ENCODE results near the gene GTF3C1.

The GTF3C1 gene

GRCh38 chr16:27549746-27550581, at the start of gene GTF3C1, which contains the start of gene KATNIP:
GTF3C1 (minus strand) TSS chr16:27549913; CDS start chr16:27549890, 23 bp downstream.
KATNIP (plus strand) TSS chr16:27550144; CDS start chr16:27550171, 27 bp downstream.
- Histone ChIP-seq H3K27ac (peak within 1 kb of the TSS; percentile 56 to 86), H3K4me3 (peak within 1 kb of the TSS; percentile 88)
- peak; percentile 100 for DNase-seq (ENCODE audit: low spot score)
- TF ChIP-seq CTCF (IDR thresholded peaks at IDR 0.05) = no peak

GRCh38 chr16:27598931-27599565, 49.3 kb upstream of the GTF3C1 start:
- no peak overlapping the region for H3K4me3 ChIP-seq
- H3K27ac ChIP-seq = no peak overlapping the region
- TF ChIP-seq CTCF (IDR thresholded peaks at IDR 0.05) = no peak
- no peak for DNase-seq (ENCODE audit: low spot score)

- Histone ChIP-seq H3K27ac (no peak overlapping the region), H3K4me3 (no peak overlapping the region)
- no peak for TF ChIP-seq CTCF (IDR thresholded peaks at IDR 0.05)
- no peak for DNase-seq (ENCODE audit: low spot score)
These were observed 48.5 kb upstream of the GTF3C1 start for GRCh38 chr16:27598220-27598619.

- no peak for DNase-seq (ENCODE audit: low spot score)
- Histone ChIP-seq H3K27ac (no peak overlapping the region), H3K4me3 (no peak overlapping the region)
- TF ChIP-seq CTCF (IDR thresholded peaks at IDR 0.05) = no peak
These were observed 47.6 kb upstream of the GTF3C1 start for GRCh38 chr16:27597361-27597760.

DNA sequence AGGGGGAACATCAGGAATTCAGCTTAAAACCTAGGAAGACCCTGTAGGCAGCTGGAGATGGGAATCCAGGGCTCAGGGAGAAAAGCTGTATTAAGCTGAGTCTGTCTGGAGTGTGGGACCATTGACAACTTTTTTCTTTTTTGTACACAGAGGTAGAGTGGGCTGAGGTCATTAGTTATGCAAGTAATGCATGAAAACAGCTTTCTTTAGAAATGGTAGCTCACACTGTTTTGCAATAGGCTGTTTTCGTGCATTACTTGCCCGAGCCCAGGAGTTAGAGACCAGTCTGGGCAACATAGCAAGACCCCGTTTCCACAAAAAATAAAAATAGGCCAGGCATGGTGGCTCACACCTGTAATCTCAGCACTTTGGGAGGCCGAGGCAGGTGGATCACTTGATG, 46.7 kb upstream of the GTF3C1 start:
- Histone ChIP-seq H3K4me3 (no peak overlapping the region), H3K27ac (no peak overlapping the region)
- no peak for DNase-seq (ENCODE audit: low spot score)
- TF ChIP-seq CTCF (IDR thresholded peaks at IDR 0.05) = no peak

GRCh38 chr16:27595993-27596392, 46.3 kb upstream of the GTF3C1 start:
- H3K4me3 ChIP-seq = no peak overlapping the region
- H3K27ac ChIP-seq = no peak overlapping the region
- no peak for DNase-seq (ENCODE audit: low spot score)
- no peak for TF ChIP-seq CTCF (IDR thresholded peaks at IDR 0.05)
